CD4-positive, alpha-beta T cell treated with Interferon gamma for 1 hour (primary cell): ENCODE results near the gene OR10A6.

Source experiments
- DNase-seq: peaks from one replicate; pipeline ENCODE4 v3.0.0-alpha.2; 2020

Gene OR10A6

GRCh38 chr11:7909585-7910285 is 21.3 kb downstream of the OR10A6 start:
- DNase-seq = no peak

- DNase-seq = no peak
These were observed 23.9 kb downstream of the OR10A6 start for GRCh38 chr11:7907121-7907520.

GRCh38 chr11:7906481-7906880 is 24.6 kb downstream of the OR10A6 start:
- no peak for DNase-seq

- DNase-seq = no peak
These were observed 25.1 kb downstream of the OR10A6 start for GRCh38 chr11:7905961-7906429.

- DNase-seq = no peak
These were observed 25.5 kb downstream of the OR10A6 start for GRCh38 chr11:7905549-7905948.

- no peak for DNase-seq
These were observed 26.2 kb downstream of the OR10A6 start for GRCh38 chr11:7904917-7905316.

- no peak for DNase-seq
These were observed 27.1 kb downstream of the OR10A6 start for GRCh38 chr11:7903940-7904339.

- DNase-seq = no peak
These were observed 29.7 kb downstream of the OR10A6 start for GRCh38 chr11:7901319-7901854.

- DNase-seq = no peak
These were observed 30.4 kb downstream of the OR10A6 start for GRCh38 chr11:7900686-7901085.

GRCh38 chr11:7899418-7899817 is 31.6 kb downstream of the OR10A6 start:
- DNase-seq = no peak

- DNase-seq = no peak
These were observed 32.3 kb downstream of the OR10A6 start for GRCh38 chr11:7898666-7899283.

- no peak for DNase-seq
These were observed 34.9 kb downstream of the OR10A6 start for GRCh38 chr11:7896009-7896785.

GRCh38 chr11:7894251-7894650 is 36.8 kb downstream of the OR10A6 start:
- DNase-seq = no peak

- DNase-seq = no peak
These were observed 37.3 kb downstream of the OR10A6 start for GRCh38 chr11:7893796-7894195.

- DNase-seq = no peak
These were observed 38.2 kb downstream of the OR10A6 start for GRCh38 chr11:7892840-7893254.

- no peak for DNase-seq
These were observed 38.9 kb downstream of the OR10A6 start for GRCh38 chr11:7892059-7892699.

- DNase-seq = no peak
These were observed 40.5 kb downstream of the OR10A6 start for GRCh38 chr11:7890417-7891172.

GRCh38 chr11:7889985-7890384 is 41.1 kb downstream of the OR10A6 start:
- DNase-seq = no peak

- no peak for DNase-seq
These were observed 48.2 kb downstream of the OR10A6 start for GRCh38 chr11:7882860-7883259.
